Trophoblast cell (in vitro differentiated cells and primary cell): ENCODE data around the gene MBOAT7.
"Not testable (repeated sequence)": the region's sequence is repeated elsewhere in the genome, so short reads cannot be mapped to it uniquely, and the experiment has no call there.

Source experiments
- DNase-seq, 2 donors: peaks; one replicate each; pipeline ENCODE4 v3.0.0-alpha.2; 2016
- H2AFZ ChIP-seq: 2 replicates; pipeline ENCODE4 v1.6.1; 2013; ENCODE audit warnings: low read length, moderate library complexity, mild to moderate bottlenecking; ENCODE audit not compliant: insufficient read depth, poor library complexity
- H2AK5ac ChIP-seq: 2 replicates; pipeline ENCODE4 v1.6.1; 2013; ENCODE audit warnings: mild to moderate bottlenecking, low read length
- H2BK120ac ChIP-seq: 2 replicates; pipeline ENCODE4 v1.6.1; 2013; ENCODE audit warnings: low read length, mild to moderate bottlenecking, moderate library complexity; ENCODE audit not compliant: insufficient read depth, poor library complexity
- H2BK12ac ChIP-seq: 2 replicates; pipeline ENCODE4 v1.6.1; 2013; ENCODE audit warnings: mild to moderate bottlenecking, low read length, moderate library complexity
- H2BK5ac ChIP-seq: 2 replicates; pipeline ENCODE4 v1.6.1; 2013; ENCODE audit warnings: low read length, low read depth, moderate library complexity, mild to moderate bottlenecking; ENCODE audit not compliant: poor library complexity
- H3K14ac ChIP-seq: 2 replicates; pipeline ENCODE4 v1.6.1; 2013; ENCODE audit warnings: mild to moderate bottlenecking, low read length
- H3K18ac ChIP-seq: 2 replicates; pipeline ENCODE4 v1.6.1; 2013; ENCODE audit warnings: mild to moderate bottlenecking, low read length
- H3K23ac ChIP-seq: 2 replicates; pipeline ENCODE4 v1.6.1; 2013; ENCODE audit warnings: low read length
- H3K27ac ChIP-seq: 2 replicates; pipeline ENCODE4 v1.5.1; 2013; ENCODE audit warnings: low read depth, mild to moderate bottlenecking, inconsistent platforms, low read length, moderate library complexity
- H3K27me3 ChIP-seq: 2 replicates; pipeline ENCODE4 v1.6.1; 2013; ENCODE audit warnings: inconsistent platforms, mild to moderate bottlenecking, low read length, moderate library complexity; ENCODE audit not compliant: insufficient read depth
- H3K36me3 ChIP-seq, 2 experiments: 1 replicate in 1 of 2; 2 replicates in 1 of 2; pipeline ENCODE4 v1.6.1; 2013; ENCODE audit warnings: low read length in 2 of 2, mild to moderate bottlenecking in 2 of 2, moderate library complexity in 1 of 2; ENCODE audit not compliant: insufficient read depth in 2 of 2, control insufficient read depth in 1 of 2
- H3K4ac ChIP-seq: 2 replicates; pipeline ENCODE4 v1.6.1; 2013; ENCODE audit warnings: low read depth, mild to moderate bottlenecking, low read length, moderate library complexity
- H3K4me1 ChIP-seq, 2 experiments: 1 replicate in 1 of 2; 2 replicates in 1 of 2; pipeline ENCODE4 v1.6.1; 2013; ENCODE audit warnings: low read length in 2 of 2, mild to moderate bottlenecking in 2 of 2, moderate library complexity in 1 of 2; ENCODE audit not compliant: insufficient read depth in 2 of 2, control insufficient read depth in 1 of 2
- H3K4me2 ChIP-seq: 2 replicates; pipeline ENCODE4 v1.6.1; 2013; ENCODE audit warnings: inconsistent platforms, mild to moderate bottlenecking, low read length, moderate library complexity
- H3K4me3 ChIP-seq: 2 replicates; pipeline ENCODE4 v1.5.1; 2013; ENCODE audit warnings: mild to moderate bottlenecking, low read depth, low read length, inconsistent platforms
- H3K79me1 ChIP-seq: one replicate; pipeline ENCODE4 v1.6.1; 2013; ENCODE audit warnings: low read length
- H3K79me2 ChIP-seq: 2 replicates; pipeline ENCODE4 v1.6.1; 2013; ENCODE audit warnings: low read length, mild to moderate bottlenecking; ENCODE audit not compliant: control insufficient read depth, insufficient read depth, poor library complexity
- H3K9ac ChIP-seq: 2 replicates; pipeline ENCODE4 v1.6.1; 2013; ENCODE audit warnings: mild to moderate bottlenecking, low read length
- H3K9me3 ChIP-seq: 2 replicates; pipeline ENCODE4 v1.6.1; 2013; ENCODE audit warnings: low read depth, mild to moderate bottlenecking, control low read depth, inconsistent platforms, low read length; ENCODE audit not compliant: insufficient read depth
- H4K12ac ChIP-seq: 2 replicates; pipeline ENCODE4 v1.6.1; 2013; ENCODE audit warnings: low read depth, mild to moderate bottlenecking, low read length, moderate library complexity
- H4K8ac ChIP-seq: 2 replicates; pipeline ENCODE4 v1.6.1; 2013; ENCODE audit warnings: low read depth, mild to moderate bottlenecking, low read length, moderate library complexity
- H4K91ac ChIP-seq: one replicate; pipeline ENCODE4 v1.6.1; 2013; ENCODE audit warnings: low read depth, mild to moderate bottlenecking, low read length, moderate library complexity
- WGBS: extraction: QIAGEN DNeasy Blood & Tissue Kit; methylation state at CpG from one replicate; pipeline ENCODE4 v1.1.7; 2013; ENCODE audit warnings: missing lambda C conversion rate; ENCODE audit not compliant: insufficient read length, insufficient coverage; ENCODE audit errors: extremely low coverage; 5-methylcytosine and 5-hydroxymethylcytosine counted together

MBOAT7 gene

DNA sequence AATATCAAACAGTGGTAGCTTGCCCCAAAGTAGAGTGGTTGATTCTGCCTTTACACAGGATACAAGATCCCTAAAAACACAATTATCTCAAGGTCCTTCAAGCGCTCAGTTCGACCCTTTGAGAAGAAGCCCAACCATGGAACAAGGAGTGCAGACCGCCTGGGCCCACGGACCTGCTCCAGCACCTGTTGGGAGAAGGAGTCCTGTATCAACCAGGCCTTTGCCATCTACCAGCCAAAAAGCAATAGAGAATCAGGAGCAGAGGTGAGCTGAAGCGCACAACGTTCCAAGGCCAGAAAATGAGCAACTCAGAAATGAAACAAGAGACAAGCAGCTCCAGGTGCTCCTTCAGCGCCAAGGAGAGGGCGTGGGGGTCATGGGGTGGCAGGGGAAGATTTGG is 39.8 kb upstream of the MBOAT7 start:
- no peak overlapping the region for H3K4me3 ChIP-seq
- peaks cover under 1% of the 10 kb centered on the region for H3K27me3 ChIP-seq
- H3K4ac ChIP-seq: no peak overlapping the region
- H4K8ac ChIP-seq: no peak overlapping the region
- no peak overlapping the region for H2BK12ac ChIP-seq
- H3K27ac ChIP-seq: no peak overlapping the region
- H2AK5ac ChIP-seq: no peak overlapping the region
- H3K4me2 ChIP-seq: no peak overlapping the region
- no peaks in the 10 kb centered on the region for H3K79me1 ChIP-seq
- H3K4me1 ChIP-seq: no peaks in the 10 kb centered on the region
- H3K9ac ChIP-seq: no peak overlapping the region
- WGBS: no CpG with 5 or more reads among the region's 8 CpGs
- H4K12ac ChIP-seq: no peak overlapping the region
- no peaks in the 10 kb centered on the region for H3K36me3 ChIP-seq
- no peak overlapping the region for H2BK120ac ChIP-seq
- H2BK5ac ChIP-seq: no peak overlapping the region
- no peak overlapping the region for H3K18ac ChIP-seq
- no peak for DNase-seq
- H4K91ac ChIP-seq: no peak overlapping the region
- H3K14ac ChIP-seq: no peak overlapping the region
- H3K9me3 ChIP-seq: peaks cover 5% of the 10 kb centered on the region
- H2AFZ ChIP-seq: no peak overlapping the region
- H3K23ac ChIP-seq: peak overlapping the region; percentile 33
- H3K79me2 ChIP-seq: no peaks in the 10 kb centered on the region

- not testable (repeated sequence) for H3K9me3 ChIP-seq, H2BK120ac ChIP-seq, H3K14ac ChIP-seq, H3K36me3 ChIP-seq, H3K4me2 ChIP-seq, DNase-seq, H2BK5ac ChIP-seq, H3K4me3 ChIP-seq, H2AFZ ChIP-seq, H3K27me3 ChIP-seq, H4K91ac ChIP-seq, H3K4ac ChIP-seq, H3K23ac ChIP-seq, H3K9ac ChIP-seq, H2BK12ac ChIP-seq, H3K79me1 ChIP-seq, H3K18ac ChIP-seq, H2AK5ac ChIP-seq, H3K27ac ChIP-seq, H4K12ac ChIP-seq, H3K79me2 ChIP-seq, H3K4me1 ChIP-seq, H4K8ac ChIP-seq
- WGBS: no CpG with 5 or more reads among the region's 10 CpGs
These were observed 35.2 kb upstream of the MBOAT7 start for GRCh38 chr19:54224619-54225018.

GRCh38 chr19:54223937-54224281 is 34.5 kb upstream of the MBOAT7 start:
- not testable (repeated sequence) for H3K23ac ChIP-seq, DNase-seq, H3K4me2 ChIP-seq

DNA sequence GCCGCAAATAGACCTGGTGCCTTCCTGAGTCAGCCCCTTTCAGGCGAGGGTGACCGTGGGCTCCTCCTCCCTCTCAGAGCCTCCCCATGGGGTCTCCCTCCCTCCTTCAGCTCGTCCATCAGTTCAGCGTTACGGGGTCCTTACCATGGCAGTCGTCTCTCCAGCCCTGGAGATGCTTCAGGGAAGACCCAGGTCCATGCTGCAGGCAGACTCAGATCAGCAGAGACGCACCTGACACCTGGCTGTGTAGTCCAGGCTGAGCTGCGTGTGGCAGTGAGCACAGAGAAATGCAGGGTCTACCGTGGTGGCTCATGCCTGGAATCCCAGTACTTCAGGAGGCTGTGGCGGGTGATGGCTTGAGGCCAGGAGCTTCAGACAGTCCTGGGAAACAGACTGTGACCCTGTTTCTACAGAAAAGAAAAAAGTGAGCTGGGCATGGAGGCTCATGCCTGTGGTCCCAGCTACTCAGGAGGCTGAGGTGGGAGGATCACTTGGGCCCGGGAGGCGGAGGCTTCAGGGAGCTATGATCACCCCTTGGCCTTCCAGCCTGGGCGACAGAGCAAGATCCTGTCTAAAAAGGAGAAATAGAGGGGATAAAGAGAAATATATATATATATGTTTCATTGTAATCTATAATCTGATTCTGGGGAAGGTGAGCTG is 34.0 kb upstream of the MBOAT7 start:
- not testable (repeated sequence) for H3K9me3 ChIP-seq, H3K27me3 ChIP-seq, H3K79me2 ChIP-seq, H3K36me3 ChIP-seq, H2AFZ ChIP-seq, H3K9ac ChIP-seq, H3K14ac ChIP-seq, DNase-seq, H3K23ac ChIP-seq, H4K91ac ChIP-seq, H3K4me2 ChIP-seq, H3K4me1 ChIP-seq, H3K4me3 ChIP-seq, H2BK120ac ChIP-seq, H4K12ac ChIP-seq, H2BK5ac ChIP-seq, H3K4ac ChIP-seq, H3K27ac ChIP-seq, H3K18ac ChIP-seq, H2BK12ac ChIP-seq, H4K8ac ChIP-seq, H2AK5ac ChIP-seq, H3K79me1 ChIP-seq
- no CpG with 5 or more reads among the region's 14 CpGs for WGBS

More at GRCh38 chr19:54223937-54224281, 34.5 kb upstream of the MBOAT7 start:
- H3K27ac ChIP-seq, H2BK12ac ChIP-seq, H3K18ac ChIP-seq, H3K4ac ChIP-seq, H3K79me2 ChIP-seq, H3K4me3 ChIP-seq, H3K4me1 ChIP-seq, H3K36me3 ChIP-seq, H3K27me3 ChIP-seq, H4K8ac ChIP-seq, H3K9ac ChIP-seq, H4K12ac ChIP-seq, H2AFZ ChIP-seq, H3K14ac ChIP-seq, H2BK120ac ChIP-seq, H3K79me1 ChIP-seq, H3K9me3 ChIP-seq, H4K91ac ChIP-seq, H2BK5ac ChIP-seq, H2AK5ac ChIP-seq: not testable (repeated sequence)
- WGBS: no CpG with 5 or more reads among the region's 5 CpGs
